Erythroblast (primary cell): ENCODE data around the gene BMP7.

Source experiments
- GATA1 ChIP-seq: IDR thresholded peaks from 2 replicates; pipeline ENCODE4 v1.6.1; 2011; ENCODE audit warnings: low read depth, mild to moderate bottlenecking, control low read depth, low read length, moderate library complexity
- POLR2A ChIP-seq: IDR thresholded peaks from 2 replicates; pipeline ENCODE4 v1.6.1; 2011; ENCODE audit warnings: mild to moderate bottlenecking, low read length

DNA sequence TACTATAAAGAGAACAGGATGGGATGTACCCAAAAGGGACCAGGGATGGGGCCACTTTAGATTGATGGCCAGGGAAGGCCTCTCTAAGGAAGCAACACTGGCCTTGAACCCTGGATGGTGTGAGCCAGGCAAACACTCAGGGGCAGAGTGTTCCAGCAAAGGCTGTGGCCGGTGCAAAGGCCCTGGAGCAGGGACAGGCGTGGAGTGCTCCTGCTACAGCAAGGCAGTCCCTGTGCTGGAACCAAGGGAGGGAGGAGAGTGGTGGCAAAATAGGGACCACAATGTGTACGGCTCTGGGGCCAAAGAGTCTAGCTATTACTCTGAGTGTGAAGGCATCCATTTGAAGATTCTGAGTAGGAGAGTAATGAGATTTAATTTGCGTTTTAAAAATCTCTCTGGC lies 131.6 kb downstream of the BMP7 start:
- TF ChIP-seq POLR2A (no peak), GATA1 (no peak)
